Lung microvascular endothelial cell (primary cell): ENCODE data around the gene PLPP4. TPM values are rescaled to one million over a fixed set of nuclear protein-coding genes. Genes with fewer than 3 reads are reported as not detected.

Experiments used
- DNase-seq, 2 donors: peaks; one replicate each; pipeline versions ENCODE4 v3.0.0 to v3.0.0-alpha.2; 2010; ENCODE audit warnings: low read depth in 2 of 2
- total RNA-seq: library from RNA; depleted of rRNA; stranded (reverse); fragments of >200 nt; gene quantifications from 2 replicates; pipeline ENCODE4 v1.2.1, GENCODE V29; 2014

The PLPP4 gene
- 0.20 and 0.87 TPM in 2 replicates for total RNA-seq

GRCh38 chr10:120456626-120457430 is at the start of gene PLPP4:
Gene PLPP4 (plus strand): TSS chr10:120457227. CDS start chr10:120457306, 79 bp downstream.
- DNase-seq = peak; percentile 18 to 64

GRCh38 chr10:120409816-120410215 is 47.2 kb upstream of the PLPP4 start:
- DNase-seq = no peak

GRCh38 chr10:120414946-120415345 is 42.1 kb upstream of the PLPP4 start:
- DNase-seq = no peak

GRCh38 chr10:120415709-120416330 is 41.2 kb upstream of the PLPP4 start:
- DNase-seq = peak in 1 of 2 donors; percentile 55

DNA sequence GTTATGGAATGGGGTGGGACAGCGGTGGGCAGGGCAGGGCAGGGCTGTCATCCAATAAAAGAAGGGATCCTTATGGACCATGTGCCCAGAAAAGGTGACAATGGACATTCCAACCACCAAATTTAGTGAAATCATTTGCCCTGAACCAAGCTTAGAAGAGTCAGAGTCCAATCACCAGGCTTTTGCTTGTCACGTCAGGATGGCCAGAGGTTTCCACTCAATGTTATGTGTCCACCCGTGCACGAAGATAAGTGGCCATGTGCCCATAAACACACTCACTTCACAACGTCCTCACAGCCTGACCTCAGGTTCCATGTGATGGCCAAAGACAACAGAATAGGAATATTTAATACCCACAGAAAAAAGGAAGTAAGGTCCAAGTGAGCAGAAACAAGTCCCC is 36.6 kb upstream of the PLPP4 start:
- DNase-seq = no peak

DNA sequence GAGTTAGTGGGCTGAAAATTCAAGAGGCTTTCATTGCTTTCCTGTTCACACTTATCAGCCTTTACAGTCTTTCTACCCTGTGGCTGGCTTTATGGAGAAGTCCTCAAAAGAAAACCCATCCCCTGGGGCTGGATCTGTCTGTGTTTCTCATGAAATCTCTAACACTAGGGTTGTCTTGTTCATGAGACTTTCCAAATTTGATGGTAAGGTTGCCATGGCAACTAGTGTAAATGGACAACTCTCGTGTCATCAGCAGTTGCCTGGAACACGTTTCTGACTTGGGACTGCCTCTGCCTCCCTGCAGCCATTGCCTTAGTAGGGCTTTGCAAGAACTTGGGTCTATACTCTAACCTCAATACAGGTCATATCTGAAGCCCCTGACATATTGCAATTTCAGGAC is 35.8 kb upstream of the PLPP4 start:
- DNase-seq = no peak

GRCh38 chr10:120422457-120422856 is 34.6 kb upstream of the PLPP4 start:
- DNase-seq = peak in 1 of 2 donors; percentile 62

DNA sequence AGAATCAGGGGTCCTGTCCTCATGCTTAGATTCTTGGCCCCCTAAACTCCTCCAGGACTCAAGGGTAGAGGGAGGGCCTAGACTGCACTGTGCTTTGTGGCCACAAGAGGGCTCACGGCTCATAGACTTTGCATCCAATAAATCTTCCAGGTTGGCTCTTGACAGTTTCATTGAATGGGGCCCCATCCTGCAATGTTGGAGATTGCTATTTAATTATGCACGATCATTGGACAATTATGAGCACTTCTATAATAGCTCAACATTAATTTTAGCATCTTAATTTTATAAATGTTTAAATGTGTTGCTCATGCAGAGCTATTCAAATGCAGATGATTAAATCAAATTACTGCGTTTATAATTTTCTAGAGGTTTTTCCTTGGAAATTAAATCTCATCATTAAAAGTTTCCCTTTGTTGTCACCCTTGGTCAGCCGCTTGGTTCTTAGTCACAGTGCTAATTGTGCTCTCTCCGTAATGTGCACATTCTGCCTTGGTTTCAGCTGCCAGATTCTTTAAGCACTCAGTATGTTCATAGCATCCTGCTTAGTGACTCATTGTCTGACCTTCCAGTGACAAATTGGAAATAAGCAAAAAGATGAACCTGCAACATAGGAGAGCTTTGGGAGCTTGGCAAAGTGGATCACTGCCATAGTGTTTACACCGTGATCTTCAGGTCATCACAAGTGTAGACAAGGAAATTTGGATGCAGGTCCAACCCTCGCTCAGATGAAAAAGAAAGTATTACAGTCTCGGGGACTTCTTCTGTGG is 33.4 kb upstream of the PLPP4 start:
- DNase-seq = peak; percentile 42 to 92

- DNase-seq = peak in 1 of 2 donors; percentile 76
Measured at GRCh38 chr10:120424198-120424464, 32.9 kb upstream of the PLPP4 start.

GRCh38 chr10:120426306-120426705 is 30.7 kb upstream of the PLPP4 start:
- peak in 1 of 2 donors; percentile 88 for DNase-seq

- DNase-seq = peak in 1 of 2 donors; percentile 26
Measured at GRCh38 chr10:120428754-120429153, 28.3 kb upstream of the PLPP4 start.

GRCh38 chr10:120429395-120429794 is 27.6 kb upstream of the PLPP4 start:
- peak in 1 of 2 donors; percentile 50 for DNase-seq

GRCh38 chr10:120431251-120431651 is 25.8 kb upstream of the PLPP4 start:
- no peak for DNase-seq

DNA sequence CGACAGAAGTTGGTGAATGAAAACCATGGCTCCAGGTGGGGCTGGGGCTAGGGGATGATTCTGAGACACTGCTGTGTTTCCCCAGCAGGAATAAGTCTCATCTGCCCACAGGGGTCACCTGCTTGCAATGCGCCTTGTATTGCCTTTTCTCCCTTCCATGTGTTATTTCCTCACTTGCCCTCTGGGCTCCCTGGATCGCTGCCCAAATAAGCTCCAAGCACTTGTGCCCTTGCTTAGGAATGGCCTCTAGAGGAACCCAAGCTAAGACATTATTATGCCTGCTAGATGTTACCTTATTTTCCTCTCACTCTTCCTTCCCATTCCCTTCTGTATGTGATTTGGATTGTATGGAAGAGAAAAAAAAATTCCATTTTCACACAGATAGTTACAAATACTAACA is 24.8 kb upstream of the PLPP4 start:
- no peak for DNase-seq

DNA sequence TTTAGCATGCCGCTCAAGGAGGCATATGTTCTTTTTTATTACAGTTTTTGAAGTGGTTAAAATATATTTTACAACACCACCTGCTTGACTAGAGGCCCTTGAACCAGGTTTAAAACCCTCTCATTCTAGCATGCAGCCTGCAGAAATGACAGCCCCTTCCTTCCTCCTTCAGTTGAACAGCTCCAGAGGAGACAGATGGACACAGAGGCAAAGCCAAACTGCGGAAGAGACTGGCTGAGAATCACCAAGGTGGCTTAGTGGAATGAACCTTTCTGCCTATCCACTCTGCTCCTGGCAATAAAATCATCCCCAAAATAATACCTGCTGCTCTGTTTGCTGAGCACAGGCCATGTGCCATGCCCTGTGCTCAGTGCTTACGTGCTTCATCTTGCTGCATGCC is 23.9 kb upstream of the PLPP4 start:
- DNase-seq = no peak

- DNase-seq = no peak
Measured at GRCh38 chr10:120436439-120437112, 20.5 kb upstream of the PLPP4 start.

DNA sequence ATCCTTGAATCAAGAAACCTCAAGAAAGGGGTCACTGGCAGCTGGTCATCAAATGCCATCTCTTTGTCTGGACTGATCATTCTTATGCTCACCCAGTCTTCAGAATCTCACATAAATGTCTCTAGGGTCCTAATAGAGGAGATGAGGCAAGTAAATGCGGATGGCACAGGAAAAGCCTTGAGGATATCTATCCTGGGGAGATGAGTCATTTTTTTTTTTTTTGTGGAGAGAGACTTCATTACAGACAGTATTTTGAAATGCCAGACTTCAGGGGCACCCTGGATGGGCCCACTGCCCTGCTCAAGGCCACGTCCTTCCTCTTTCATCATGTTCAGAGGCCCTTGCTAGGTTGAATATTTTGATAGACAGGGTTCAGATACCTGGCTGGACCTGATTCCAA is 19.5 kb upstream of the PLPP4 start:
- DNase-seq = no peak

DNA sequence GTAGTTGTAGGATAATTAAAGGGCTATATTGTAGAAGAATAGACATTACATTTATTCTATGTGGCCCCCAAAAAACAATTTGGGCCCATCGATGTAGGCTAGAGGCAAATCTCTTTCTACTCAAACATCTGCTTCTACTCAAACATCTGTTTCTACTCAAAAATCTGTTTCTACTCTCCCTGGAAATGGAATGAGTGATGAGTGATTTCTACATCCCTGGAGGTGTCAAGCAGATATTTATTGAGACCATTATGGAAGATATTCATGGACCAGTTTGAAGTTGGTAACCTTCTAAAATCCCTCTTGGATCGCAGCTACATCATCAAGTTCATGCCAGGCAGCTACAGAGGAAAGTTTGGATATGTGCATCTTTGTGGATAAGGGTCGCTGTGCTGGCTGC is 5.1 kb upstream of the PLPP4 start:
- no peak for DNase-seq

- DNase-seq = no peak
Measured at GRCh38 chr10:120453319-120453718, 3.7 kb upstream of the PLPP4 start.

DNA sequence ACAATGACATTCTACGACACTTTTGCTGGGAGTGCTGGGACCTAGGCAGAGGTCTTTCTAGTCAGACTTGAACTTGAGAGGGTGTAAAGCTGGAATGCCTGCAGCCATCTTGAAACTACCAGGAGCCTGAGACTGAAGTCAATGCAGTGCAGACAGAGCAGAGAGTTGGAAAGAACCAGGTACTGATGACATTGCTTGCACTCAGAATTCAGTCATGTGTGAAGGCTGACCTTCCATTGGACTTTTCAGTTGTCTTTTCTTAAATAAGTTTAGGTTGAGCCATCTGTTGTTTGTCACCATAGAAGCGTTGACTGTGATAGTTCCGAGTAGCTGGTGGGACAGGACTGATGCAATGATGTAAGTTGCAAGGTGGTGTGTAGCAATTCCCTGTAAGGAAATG is 3.1 kb upstream of the PLPP4 start:
- no peak for DNase-seq

- no peak for DNase-seq
Measured at GRCh38 chr10:120455004-120455403, 2.0 kb upstream of the PLPP4 start.

GRCh38 chr10:120455606-120456005 is 1.4 kb upstream of the PLPP4 start:
- DNase-seq = no peak
